NCI-H345 treated with DMSO at 0.1 percent for 48 hours (cell line): ENCODE data around the gene EXOC6B.
"Not testable (repeated sequence)": the region's sequence is repeated elsewhere in the genome, so short reads cannot be mapped to it uniquely, and the experiment has no call there.

Source experiments
- DNase-seq: peaks from one replicate; lab custom pipeline; 2025; ENCODE audit not compliant: unreplicated experiment; lab: John Stamatoyannopoulos, UW

EXOC6B gene

DNA sequence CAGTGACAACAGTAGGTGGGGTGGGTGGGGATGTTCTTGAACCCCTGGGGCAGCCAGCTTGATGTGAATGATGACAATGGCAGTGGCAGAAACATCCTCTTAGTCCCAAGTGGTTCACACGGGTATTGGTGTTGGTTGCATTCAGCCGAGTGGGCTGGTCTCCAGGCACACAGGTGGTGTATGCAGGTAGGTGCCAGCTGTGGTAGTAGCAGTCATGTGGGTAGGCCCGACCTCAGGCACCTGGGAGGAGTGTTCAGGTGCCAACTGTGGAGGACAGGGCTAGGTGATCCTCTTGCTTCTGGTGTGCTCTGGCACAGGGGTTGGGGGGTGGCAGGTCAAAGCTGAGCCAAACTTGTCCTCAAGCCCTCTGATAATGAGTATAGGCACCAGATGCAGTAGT, 350.6 kb downstream of the EXOC6B start:
- no peak for DNase-seq

DNA sequence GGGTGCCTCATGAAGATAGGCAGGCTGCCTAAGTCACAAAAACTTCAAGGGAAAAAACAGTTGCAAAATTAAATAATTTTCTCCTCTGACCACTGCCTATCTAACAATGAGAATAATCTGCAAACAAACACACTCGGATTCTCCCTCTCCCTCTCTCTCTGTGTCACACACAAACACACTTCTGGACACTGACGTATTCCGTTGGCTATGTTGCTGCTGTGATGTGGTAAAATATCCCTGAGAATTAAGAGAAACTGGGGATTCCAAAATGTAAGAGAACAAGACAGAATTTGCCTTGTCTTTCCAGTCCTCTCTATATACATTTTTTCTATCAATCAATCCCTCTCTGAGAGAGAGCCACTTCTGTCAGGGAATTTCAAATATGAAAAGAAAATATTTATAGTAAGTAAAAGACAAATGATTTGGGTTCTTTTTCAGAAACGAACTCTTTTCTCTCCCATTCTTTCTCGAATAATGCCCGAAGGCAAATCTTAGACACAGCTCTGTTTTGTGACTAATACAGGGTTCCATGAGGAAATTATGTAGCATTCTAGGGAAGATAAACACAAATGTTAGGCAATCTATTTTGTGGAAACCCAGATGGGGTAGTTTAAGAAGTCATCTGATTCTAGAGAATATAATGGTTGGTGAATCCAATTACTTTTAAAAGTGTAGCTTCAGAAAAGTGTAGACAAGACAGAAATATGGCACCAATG, 367.9 kb downstream of the EXOC6B start:
- no peak for DNase-seq

DNA sequence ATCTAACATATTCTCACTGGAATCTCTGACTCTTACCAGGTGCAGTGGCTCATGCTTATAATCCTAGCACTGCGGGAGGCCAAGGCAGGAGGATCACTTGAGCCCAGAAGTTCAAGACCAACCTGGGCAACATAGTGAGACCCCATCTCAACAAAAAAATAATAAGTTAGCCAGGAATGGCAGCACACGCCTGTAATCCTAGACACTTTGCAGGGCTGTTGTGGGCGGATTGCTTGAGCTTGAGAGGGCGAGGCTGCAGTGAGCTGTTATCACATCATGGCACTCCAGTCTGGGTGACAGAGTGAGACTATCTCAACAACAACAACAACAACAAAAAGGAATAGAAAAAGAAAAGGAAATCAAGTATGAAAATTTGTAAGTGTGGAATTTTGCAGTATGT, 371.6 kb downstream of the EXOC6B start:
- DNase-seq: no peak

DNA sequence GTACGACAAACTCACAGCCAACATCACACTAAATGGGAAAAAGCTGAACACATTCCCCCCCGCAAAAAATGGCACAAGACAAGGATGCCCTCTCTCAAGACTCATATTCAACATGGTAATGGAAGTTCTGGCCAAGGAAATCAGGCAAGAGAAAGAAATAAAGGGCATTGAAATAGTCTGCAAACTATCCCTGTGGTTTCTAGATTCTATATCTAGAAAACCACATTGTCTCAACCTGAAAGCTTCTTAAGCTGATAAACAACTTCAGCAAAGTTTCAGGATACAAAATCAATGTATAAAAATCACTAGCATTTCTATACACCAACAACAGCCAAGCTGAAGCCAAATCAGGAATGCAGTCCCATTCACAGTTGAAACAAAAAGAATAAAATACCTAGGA, 383.6 kb downstream of the EXOC6B start:
- no peak for DNase-seq

DNA sequence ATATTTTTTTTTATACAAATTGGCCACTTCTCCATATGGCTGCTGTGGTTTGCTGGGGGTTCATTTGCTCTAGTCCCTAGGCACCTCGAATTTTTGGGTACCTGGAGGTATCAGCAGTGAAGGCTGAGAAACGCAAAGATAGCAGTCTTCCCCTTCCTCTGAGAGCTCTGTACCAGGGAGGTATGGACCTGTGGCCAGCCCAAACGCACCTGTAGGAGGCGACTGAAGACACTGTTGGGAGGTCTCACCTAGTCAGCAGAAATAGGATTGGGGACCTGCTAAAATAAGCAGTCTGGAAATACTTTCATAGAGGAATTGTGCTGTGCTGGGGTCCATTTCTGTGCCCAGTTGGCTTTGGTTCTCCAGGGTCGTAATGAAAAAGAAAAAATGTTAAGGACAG, 385.9 kb downstream of the EXOC6B start:
- no peak for DNase-seq

DNA sequence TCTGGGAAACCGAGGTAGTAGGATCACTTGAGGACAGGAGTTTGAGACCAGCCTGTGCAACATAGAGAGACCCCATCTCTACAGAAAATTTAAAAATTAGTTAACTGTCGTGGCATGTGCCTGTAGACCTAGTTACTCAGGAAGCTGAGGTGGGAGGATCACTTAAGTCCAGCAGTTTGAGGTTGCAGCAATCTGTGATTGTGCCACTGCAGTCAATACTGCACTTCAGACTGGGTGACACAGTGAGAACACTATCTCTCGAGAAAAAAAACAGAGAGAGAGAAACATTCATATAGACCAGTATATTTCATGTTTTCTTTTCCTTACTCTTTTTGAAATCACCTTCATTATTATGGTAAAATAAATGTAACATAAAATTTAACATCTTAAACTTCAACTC, 387.5 kb downstream of the EXOC6B start:
- DNase-seq: no peak

DNA sequence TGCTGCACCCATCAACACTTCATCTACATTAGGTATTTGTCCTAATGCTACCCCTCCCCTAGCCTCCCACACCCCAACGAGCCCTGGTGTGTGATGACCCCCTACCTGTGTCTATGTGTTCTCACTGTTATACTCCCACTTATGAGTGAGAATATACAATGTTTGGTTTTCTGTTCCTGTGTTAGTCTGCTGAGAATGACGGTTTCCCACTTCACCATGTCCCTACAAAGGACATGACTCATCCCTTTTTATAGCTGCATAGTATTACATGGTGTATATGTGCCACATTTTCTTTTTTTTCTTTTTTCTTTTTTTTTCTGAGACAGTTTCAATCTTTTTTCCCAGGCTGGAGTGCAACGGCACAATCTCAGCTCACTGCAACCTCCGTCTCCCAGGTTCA, 394.1 kb downstream of the EXOC6B start:
- DNase-seq: no peak

DNA sequence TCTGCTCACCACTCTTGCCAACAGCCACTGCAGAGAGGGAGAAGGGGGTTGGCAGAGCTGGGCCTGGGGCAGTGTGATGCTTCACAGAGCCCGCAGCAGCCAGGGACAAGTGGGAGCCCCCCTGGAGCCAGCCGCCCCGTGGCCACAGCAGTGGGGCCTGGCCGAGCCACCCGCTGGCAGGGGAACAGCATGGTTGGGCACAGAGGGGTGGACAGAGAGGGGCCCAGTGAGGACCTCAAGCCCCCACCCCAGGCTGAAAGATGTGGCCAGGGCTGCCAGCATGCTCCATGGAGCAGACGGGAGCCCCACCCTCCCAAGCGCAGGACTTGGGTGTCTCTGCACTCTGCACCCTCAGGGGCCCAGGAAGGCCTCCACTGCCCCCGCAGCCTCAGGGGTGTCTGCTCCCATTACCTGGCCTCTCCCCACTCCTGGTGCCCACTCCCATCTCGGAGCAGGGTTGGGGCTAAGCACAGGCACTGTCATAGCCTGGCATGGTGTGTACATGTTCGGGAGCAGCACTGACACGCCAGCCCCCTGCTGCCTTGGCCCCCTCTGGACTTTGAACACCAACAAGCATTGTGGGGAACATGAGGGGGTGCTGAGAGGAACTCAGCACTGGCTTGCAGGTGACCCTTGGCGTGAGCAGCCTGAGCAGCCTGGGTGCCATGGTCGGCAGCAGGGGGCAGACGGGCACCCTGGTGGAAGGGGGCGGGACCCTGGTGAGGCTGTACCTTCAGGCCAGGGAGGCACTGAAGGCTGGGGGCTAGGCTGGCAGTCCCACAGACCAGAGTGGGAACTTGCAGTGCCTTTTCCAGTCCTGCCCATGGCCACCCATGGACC, 398.6 kb downstream of the EXOC6B start:
- no peak for DNase-seq

DNA sequence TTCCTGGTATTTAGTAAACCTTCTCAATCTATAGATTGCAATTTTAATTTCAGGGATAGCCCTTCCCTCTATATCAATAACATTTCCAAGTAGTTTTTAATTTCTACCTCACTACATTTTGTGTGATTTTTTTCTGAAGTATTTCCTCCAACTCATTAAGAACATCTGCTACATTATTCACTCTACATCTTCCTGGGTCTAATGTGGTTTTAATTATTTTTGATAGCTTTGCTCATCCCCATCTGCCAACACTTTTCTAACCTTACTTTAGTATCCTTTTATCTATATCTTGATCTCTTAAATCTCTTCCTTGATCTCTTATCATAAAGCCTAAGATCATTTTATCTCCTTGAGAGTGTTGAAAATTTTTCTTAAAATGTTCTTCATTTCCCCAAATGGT, 399.8 kb downstream of the EXOC6B start:
- DNase-seq: no peak

DNA sequence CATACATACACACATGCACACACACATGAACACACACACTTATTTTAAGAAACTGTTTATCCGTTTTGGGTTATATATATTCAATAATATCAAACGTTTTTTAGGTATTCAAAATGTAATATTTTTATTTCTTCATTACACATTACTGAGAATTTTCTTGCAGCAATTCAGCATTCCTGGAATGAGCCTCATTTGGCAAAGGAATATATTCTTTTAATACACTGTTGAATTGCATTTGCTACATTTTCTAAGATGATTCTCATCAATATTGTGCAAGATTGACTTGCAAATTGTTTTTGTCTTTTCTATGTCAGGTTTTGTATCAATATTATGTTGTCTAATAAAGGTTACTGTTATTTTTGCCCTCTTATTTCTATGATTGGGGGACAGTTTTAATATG, 402.1 kb downstream of the EXOC6B start:
- no peak for DNase-seq

DNA sequence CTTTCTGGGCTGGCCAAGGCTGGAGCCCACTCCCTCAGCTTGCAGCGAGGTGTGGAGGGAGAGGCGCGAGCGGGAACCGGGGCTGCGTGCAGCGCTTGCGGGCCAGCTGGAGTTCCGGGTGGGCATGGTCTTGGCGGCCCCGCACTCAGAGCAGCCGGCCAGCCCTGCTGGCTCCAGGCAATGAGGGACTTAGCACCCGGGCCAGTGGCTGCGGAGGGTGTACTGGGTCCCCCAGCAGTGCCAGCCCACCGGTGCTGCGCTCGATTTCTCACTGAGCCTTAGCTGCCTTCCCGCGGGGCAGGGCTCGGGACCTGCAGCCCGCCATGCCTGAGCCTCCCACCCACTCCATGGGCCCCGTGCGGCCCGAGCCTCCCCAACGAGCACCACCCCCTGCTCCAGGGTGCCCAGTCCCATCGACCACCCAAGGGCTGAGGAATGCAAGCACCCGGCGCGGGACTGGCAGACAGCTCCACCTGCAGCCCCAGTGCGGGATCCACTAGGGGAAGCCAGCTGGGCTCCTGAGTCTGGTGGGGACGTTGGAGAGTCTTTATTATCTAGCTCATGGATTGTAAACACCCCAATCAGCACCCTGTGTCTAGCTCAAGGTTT, 404.0 kb downstream of the EXOC6B start:
- DNase-seq: not testable (repeated sequence)

DNA sequence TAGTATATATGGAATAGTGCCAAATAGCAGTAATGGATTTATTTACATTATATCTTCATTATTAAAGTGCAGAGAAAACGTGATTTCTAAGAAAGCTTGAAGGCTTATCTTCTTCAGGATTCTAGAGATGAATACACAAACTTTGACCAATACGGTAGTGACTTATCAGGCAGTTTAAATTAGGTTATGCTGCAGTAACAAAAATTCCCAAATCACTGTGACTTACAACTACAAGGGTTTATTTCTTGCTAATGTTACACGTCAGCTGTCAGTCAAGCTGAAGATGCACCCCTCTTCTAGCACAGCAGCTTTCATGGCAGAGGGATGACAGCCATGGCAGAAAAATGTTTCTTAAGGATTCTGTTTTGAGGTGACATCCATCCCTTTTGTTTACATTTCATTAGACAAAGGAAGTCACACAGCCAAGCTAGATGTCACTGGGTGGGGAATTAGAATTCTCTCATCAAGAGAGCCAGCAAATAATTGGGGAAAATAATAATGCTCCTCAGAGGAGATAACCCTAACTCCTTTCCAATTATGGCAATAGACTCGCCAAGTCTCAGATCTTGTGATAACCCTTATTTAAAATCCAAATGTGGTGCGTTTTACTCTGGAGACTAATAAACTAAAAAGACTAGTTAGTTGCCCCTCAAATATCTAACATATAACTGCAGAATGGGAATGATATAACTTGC, 409.9 kb downstream of the EXOC6B start:
- DNase-seq: no peak

DNA sequence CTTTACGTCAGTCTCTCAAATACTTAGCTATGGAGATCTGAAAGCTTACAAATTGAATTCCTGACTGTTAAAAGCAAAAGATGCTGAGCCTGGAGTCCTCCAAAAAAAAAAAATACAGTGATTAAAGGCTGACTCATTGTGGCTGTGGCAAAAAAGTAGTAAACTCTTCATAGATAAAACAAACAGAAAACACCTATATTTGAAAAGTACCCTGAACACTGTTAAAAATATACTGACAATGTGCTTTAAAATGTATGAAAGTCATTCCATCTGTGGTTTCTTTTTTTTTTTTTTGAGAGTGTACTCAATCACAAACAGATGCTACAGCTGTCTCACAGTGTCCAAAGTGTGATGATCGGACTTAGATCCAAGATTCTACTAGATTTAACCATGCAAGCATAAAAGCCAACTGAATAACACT, 410.6 kb downstream of the EXOC6B start:
- no peak for DNase-seq

DNA sequence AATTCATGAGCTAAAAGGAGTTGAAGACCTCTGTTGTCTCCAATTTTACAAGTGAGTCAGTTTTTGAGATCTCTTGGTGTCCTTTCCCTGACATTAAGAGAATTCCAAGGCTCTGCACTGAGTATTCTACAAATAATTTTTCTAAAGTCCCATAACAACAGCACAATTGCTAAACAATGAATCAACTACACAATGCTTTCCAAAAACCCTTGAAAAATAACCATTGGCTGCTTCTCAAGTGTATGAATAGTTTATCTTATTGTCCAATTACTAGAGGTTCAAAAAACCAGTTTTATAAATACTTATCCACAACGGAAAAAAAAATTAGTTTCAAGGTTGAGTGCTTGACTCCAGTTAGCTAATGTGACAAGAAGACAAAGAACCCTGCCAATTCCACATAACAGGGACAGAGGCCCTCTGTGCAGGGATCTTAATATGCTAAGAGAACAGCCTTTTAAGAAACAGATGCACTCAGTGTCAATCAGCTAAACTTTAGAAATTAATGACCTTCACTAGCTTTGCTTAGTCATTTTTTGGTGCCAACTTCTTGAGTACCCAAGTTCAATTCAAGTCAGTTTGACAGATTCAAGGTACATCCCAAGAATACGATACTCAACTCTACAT, 411.6 kb downstream of the EXOC6B start:
- no peak for DNase-seq

DNA sequence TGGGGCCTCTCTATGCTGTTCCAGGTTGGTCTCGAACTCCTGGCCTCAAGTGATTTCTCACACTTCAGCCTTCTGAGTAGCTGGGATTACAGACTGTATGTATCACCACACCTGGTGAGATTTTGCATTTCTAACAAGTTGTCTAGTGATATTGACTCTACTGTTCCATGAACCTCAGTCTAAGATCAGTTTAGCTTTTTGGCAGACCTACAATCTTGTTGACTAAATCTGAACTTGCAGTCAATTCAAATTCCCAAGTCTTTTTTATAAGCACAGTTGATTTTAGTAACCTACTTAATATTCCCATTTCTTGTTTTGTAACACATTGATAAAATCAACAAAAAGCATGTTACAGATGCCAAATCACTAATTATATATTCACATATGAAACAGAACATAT, 412.1 kb downstream of the EXOC6B start:
- no peak for DNase-seq

DNA sequence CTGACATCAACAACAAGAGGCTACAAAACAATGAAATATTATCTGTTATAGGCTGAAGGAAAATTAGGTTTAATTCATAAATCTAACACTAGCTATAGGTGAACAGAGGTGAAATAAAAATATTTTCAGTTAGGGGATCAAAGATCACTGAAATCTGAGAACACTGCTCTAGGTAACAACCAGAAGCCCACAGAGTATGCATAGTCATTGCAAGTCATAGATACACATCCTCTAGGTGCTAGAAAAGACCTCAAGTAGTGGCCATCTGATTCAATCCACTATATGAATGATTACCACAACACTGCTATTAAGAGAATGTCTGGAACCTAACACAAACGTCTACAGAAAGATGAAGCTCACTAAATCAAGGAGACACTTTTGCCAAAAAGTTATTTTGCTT, 413.6 kb downstream of the EXOC6B start:
- DNase-seq: no peak

DNA sequence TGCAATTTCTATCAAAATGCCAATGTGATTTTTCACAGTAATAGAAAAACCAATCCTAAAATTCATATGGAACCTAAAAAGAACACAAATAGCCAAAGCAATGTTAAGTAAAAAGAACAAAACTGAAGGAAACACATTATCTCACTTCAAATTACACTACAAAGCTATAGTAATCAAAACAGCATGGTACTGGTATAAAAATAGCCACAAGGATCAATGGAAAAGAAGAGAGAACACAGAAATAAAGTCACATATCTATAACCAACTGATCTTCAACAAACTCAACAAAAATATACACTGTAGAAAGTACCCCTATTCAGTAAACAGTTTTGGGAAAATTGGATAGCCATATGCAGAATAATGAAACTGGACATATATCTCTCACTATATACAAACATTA, 426.0 kb downstream of the EXOC6B start:
- no peak for DNase-seq

DNA sequence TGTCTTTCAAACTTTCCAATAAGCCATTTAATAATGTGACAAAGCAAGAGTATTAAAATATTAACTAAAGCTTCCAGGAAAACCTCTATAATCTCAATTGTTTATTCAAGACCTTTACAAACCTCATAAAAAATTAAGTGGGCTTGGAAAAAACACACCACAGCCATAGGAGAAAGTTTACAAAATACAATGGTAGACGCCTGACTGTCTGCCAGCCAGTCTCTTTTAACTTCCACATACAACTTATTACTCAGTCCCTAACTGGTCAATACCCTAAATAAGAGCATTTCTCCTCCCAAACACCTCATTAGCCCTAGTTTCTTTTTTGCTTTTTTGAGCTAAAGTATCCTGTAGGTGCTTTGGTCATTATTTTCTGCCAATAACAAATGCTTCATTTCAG, 430.7 kb downstream of the EXOC6B start:
- no peak for DNase-seq

DNA sequence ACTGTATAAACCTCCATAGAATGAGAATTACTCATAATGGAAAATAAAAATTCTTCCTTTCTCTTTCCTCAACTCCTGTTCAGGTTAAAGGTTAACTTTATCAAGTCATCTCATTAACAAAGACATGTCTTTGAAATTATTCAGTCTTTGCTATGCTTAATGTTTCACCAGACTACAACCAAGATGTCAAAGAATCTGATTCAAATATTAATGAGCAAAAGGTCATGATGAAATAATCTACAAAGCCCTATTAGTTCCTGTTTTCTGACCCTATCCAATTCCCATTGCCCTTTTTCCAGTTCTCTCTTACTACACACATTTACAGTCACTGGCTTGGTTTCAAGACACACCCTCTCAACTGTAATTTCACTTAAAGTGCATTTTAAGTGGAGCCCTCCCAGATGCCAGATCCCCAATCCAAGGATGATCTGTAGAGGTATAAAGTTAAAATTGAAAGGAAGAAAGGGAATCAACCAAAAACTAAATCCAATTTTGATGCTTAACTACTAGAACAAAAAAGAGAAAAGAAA, 431.2 kb downstream of the EXOC6B start:
- no peak for DNase-seq

DNA sequence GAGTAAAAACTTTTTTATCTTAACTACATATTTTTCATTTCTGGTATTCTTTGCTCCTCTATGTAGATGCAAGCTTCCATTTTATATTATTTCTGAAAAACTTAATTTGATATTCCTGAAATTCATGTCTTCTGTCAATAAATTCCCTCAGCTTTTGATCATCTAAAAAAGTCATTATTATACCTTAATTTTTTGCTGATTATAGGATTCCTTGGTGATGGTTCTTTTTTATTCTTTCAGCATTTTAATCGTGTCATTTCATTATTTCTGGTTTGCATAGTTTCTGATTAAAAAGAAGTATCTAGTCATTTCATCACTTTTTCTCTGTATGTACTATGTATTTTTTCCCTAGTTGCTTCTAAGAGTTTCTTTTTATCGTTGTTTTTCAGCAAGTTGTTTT, 436.4 kb downstream of the EXOC6B start:
- DNase-seq: no peak

DNA sequence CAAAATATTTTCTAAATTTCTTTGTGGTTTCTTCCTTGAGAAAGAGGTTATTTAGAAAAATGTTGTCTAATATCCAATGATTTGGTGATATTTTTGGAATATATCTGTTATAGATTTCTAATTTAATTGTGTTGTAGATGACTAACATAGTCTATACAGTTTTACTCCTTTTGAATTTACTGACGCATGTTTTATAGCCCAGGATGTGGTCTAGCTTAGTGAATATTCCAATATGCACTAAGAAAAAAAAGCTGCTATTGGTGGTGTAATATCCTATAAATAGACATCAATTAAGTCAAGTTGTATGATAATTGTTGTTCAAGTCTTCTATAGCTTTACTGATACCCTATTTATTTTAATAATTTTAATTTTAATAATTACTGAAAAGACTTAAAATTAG, 437.6 kb downstream of the EXOC6B start:
- no peak for DNase-seq
